Measurements from ENCODE around the gene CENPI. TPM values are rescaled to one million over a fixed set of nuclear protein-coding genes. Genes with fewer than 3 reads are reported as not detected.

Gene CENPI
- total RNA-seq, 4 donors from 2014 or later, result 1.4 to 2.8 (median 1.7) TPM

DNA sequence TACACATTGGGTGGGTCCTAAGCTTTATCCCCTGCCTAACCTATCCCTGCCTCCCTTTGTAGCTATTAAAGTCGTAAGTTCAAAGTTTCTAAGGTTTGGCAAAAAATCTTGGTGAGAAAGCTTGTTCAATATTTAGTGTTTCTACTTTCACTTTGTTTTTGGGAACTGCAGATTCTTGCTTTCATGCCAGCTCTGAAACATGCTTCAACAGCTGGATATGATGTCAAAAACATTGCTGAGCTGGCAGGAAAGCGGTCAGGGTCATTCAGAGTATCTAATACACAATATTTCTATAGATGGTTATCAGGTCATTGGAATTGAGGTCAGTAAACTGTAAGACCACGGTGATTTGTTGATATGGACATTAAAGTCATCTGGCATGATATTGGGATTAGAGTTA, 19.7 kb downstream of the CENPI start:
- intact Hi-C loops (cut with DNase I), result no loop called here
- no peak overlapping the region for H3K4me3 ChIP-seq
- no peaks in the 10 kb centered on the region for H3K27me3 ChIP-seq
- no peak for TF ChIP-seq POLR2A (IDR thresholded peaks at IDR 0.05; ENCODE audit: low read depth)
- TF ChIP-seq EP300 (IDR thresholded peaks at IDR 0.05), result no peak
- no peak for TF ChIP-seq POLR2AphosphoS5 (IDR thresholded peaks at IDR 0.05)
- TF ChIP-seq, protein P1, sequence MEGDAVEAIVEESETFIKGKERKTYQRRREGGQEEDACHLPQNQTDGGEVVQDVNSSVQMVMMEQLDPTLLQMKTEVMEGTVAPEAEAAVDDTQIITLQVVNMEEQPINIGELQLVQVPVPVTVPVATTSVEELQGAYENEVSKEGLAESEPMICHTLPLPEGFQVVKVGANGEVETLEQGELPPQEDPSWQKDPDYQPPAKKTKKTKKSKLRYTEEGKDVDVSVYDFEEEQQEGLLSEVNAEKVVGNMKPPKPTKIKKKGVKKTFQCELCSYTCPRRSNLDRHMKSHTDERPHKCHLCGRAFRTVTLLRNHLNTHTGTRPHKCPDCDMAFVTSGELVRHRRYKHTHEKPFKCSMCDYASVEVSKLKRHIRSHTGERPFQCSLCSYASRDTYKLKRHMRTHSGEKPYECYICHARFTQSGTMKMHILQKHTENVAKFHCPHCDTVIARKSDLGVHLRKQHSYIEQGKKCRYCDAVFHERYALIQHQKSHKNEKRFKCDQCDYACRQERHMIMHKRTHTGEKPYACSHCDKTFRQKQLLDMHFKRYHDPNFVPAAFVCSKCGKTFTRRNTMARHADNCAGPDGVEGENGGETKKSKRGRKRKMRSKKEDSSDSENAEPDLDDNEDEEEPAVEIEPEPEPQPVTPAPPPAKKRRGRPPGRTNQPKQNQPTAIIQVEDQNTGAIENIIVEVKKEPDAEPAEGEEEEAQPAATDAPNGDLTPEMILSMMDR (IDR thresholded peaks at IDR 0.05), result no peak
- no peak overlapping the region for H3K27ac ChIP-seq (replicated peaks in 1 of 4)
- H3K4me1 ChIP-seq, result no peaks in the 10 kb centered on the region
- 52% methylated on average over 3 of the region's 3 CpGs for WGBS
- no peaks in the 10 kb centered on the region for H3K36me3 ChIP-seq
- no peaks in the 10 kb centered on the region for H3K9me3 ChIP-seq
- DNase-seq (ENCODE audit: extremely low spot score), result no peak

DNA sequence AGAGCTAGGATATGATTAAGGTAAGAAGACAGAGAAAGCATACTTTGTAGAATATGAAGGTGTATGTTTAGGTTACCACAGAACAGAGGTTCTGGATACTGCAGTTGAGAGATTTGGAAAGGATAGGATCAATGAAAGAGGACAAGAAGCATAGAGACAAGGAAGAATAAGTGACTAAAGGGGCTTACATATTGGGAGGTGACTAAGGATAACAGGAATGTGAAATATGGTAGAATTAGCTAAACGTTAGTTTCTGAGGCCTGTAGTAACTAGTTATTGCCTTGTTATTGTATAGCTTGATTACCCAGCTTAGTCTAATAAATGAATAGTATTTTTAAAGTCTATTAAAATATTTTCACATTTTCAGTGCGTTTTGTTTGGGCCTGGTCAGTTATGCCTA, 38.2 kb downstream of the CENPI start:
- no peak for DNase-seq (ENCODE audit: extremely low spot score)
- no peak overlapping the region for H3K4me3 ChIP-seq
- WGBS, result 69% methylated on average over 2 of the region's 2 CpGs
- H3K27ac ChIP-seq (replicated peaks in 1 of 4), result no peak overlapping the region
- no peaks in the 10 kb centered on the region for H3K9me3 ChIP-seq
- no peaks in the 10 kb centered on the region for H3K36me3 ChIP-seq
- no peaks in the 10 kb centered on the region for H3K4me1 ChIP-seq
- TF ChIP-seq EP300 (IDR thresholded peaks at IDR 0.05), result no peak
- TF ChIP-seq POLR2A (IDR thresholded peaks at IDR 0.05; ENCODE audit: low read depth), result no peak
- TF ChIP-seq, protein P1 (IDR thresholded peaks at IDR 0.05), result no peak
- no peak for TF ChIP-seq POLR2AphosphoS5 (IDR thresholded peaks at IDR 0.05)
- H3K27me3 ChIP-seq, result no peaks in the 10 kb centered on the region
- intact Hi-C loops (cut with DNase I), result no loop called here

Other genes starting within 250 kb of the CENPI start
- not detected for gene NOX1, start 223.8 kb upstream of the CENPI start, total RNA-seq
- gene XKRX, start 169.3 kb upstream of the CENPI start, total RNA-seq, result under 1 TPM in 1 of 4 donors, not detected in 3; 0.17 TPM
- gene ARL13A, start 128.5 kb upstream of the CENPI start, total RNA-seq, result not detected
- gene TRMT2B, start 46.1 kb upstream of the CENPI start, total RNA-seq, result 10 to 100 TPM; 11.1 to 15.9 (median 15.7) TPM
- gene TMEM35A, start 19.3 kb upstream of the CENPI start, total RNA-seq, result 10 to 100 TPM in 3 of 4 donors, 1 to 10 TPM in 1; 9.9 to 22.9 (median 21.2) TPM
- under 1 TPM; 0.42 to 0.97 (median 0.65) TPM for gene DRP2, start 121.6 kb downstream of the CENPI start, total RNA-seq
- under 1 TPM in 1 of 4 donors, not detected in 3; 0.13 TPM for gene TAF7L, start 193.1 kb downstream of the CENPI start, total RNA-seq

All from esophagus muscularis mucosa (tissue), 4 donors.